Activated naive CD8-positive, alpha-beta T cell treated with anti-CD3 and anti-CD28 coated beads, Interleukin-2, amount 50 U/mL, for 24 hours (primary cell): ENCODE results near the gene IGFL1.
"Not testable (repeated sequence)": the region's sequence is repeated elsewhere in the genome, so short reads cannot be mapped to it uniquely, and the experiment has no call there.

Source experiments
- ATAC-seq: fragments of 150-1000 bp; cut with Tn5 transposase; one replicate; pipeline ENCODE4 v1.10.0; 2021
- DNase-seq: peaks from one replicate; pipeline ENCODE4 v3.0.0; 2021
- H3K27ac Mint-ChIP-seq: one replicate; pipeline ENCODE4 v1.8.0; 2021; ENCODE audit warnings: mild to moderate bottlenecking, mixed read lengths
- H3K27me3 Mint-ChIP-seq: one replicate; pipeline ENCODE4 v1.8.0; 2021; ENCODE audit warnings: mixed read lengths
- H3K36me3 Mint-ChIP-seq: one replicate; pipeline ENCODE4 v1.8.0; 2021; ENCODE audit warnings: low read depth, mixed read lengths
- H3K4me1 Mint-ChIP-seq: one replicate; pipeline ENCODE4 v1.8.0; 2021; ENCODE audit warnings: mixed read lengths
- H3K4me3 Mint-ChIP-seq: one replicate; pipeline ENCODE4 v1.8.0; 2021; ENCODE audit warnings: mild to moderate bottlenecking, moderate library complexity, mixed read lengths
- H3K9me3 Mint-ChIP-seq: one replicate; pipeline ENCODE4 v1.8.0; 2021; ENCODE audit warnings: mixed read lengths

The IGFL1 gene

DNA sequence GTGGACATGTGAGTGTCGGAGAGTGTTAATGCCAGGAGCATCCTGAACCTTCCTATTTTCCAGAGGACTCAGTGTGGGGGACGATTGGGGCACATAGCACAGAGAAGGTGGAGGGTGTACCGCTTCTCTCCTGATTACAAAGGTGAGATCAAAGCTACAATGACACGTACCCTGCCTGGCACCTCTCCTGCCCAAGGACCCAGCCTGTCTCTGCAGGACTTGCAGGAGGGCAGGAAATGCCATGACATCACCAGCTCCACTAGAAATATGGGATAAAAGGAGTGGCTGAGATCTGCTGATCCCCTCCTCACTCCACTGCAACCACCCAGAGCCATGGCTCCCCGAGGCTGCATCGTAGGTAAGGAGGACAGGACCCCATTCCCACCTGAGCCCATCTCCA is at the start of gene IGFL1:
Gene IGFL1, plus strand, starts transcription at position 301 of the 400 bp plus-strand sequence. Its CDS starts 33 bp downstream, at position 334.
- Mint-ChIP-seq H3K27me3 (peaks cover 45% of the 10 kb centered on the region), H3K4me3 (no peak within 1 kb of the TSS), H3K9me3 (no peaks in the 10 kb centered on the region), H3K27ac (no peak within 1 kb of the TSS), H3K36me3 (no peaks in the 10 kb centered on the region), H3K4me1 (peaks cover 5% of the 10 kb centered on the region)
- ATAC-seq = no peak
- DNase-seq = no peak

DNA sequence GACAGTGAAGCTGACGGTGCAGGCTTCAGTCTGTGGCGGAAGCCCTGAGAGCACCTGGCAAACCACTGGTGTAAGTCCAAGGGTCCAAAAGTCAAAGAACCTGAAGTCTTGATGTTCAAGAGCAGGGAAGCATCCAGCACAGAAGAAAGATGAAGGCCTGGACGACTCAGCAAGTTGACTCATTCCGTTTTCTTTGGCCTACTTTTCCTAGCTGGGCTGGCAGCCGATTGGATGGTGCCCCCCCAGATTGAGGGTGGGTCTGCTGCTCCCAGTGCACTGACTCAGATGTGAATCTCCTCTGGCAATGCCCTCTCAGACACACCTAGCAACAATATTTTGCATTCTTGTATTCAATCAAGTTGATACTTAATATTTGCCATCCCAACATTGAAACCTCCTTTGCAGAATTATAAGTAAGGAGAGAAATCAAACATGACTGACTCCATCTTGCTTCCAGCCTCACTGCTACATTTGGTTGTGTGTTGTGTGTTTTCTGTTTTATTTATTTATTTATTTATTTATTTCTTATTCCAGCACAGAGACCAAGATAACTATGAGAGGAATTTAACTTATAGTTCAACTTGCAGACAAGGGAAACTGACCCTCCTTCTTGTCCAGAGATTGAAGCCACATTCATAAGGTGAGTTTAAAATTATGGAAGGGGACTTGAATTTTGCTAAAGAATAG is 48.7 kb upstream of the IGFL1 start:
- H3K27ac Mint-ChIP-seq = no peak overlapping the region
- H3K36me3 Mint-ChIP-seq = no peaks in the 10 kb centered on the region
- H3K9me3 Mint-ChIP-seq = no peaks in the 10 kb centered on the region
- peaks cover 35% of the 10 kb centered on the region for H3K4me1 Mint-ChIP-seq
- ATAC-seq (no peak), DNase-seq (no peak)
- H3K4me3 Mint-ChIP-seq = no peak overlapping the region
- H3K27me3 Mint-ChIP-seq = peaks cover 44% of the 10 kb centered on the region

DNA sequence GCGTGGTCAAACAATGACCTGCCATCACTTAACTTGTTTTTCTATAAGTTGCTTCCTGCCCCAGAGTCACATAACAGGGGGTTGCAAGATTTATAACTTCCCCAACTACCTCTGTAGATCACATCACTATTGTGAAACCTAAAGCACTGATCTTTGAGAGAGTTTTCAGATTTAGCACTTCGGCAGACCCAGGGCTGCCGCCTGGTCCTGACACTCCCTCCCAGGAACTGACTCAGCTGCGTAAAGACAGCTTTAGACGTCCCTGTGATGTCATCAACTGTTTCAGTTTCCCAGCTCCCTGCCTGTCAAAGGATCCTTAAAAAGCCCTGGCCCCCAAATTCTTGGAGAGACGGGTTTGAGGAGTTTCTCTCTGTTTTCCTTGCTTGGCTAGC is 48.2 kb upstream of the IGFL1 start:
- DNase-seq (peak; percentile 16), ATAC-seq (peak; percentile 77)
- Mint-ChIP-seq H3K4me3 (no peak overlapping the region), H3K27me3 (peaks cover 44% of the 10 kb centered on the region), H3K4me1 (peaks cover 37% of the 10 kb centered on the region), H3K36me3 (no peaks in the 10 kb centered on the region), H3K27ac (no peak overlapping the region), H3K9me3 (no peaks in the 10 kb centered on the region)

DNA sequence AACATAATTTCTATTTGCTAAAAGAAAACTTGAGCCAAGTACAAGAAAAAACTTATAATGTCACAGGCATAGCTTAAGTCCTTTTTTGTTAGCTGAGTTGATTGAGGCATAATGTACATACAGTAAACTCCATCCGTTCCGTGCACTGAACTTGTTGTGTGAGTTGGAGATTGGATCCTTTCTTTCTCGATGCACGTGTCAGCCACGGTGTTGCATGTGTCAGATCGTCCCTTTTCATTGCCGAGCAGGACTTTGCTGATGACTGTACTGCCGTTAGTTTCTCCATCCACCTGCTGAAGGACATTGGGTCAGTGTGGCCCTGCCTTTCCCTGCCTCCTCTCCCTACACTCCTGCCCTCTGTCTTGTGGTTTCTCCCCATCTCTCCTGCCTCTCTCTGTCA is 47.1 kb upstream of the IGFL1 start:
- no peak overlapping the region for H3K4me3 Mint-ChIP-seq
- peaks cover 40% of the 10 kb centered on the region for H3K4me1 Mint-ChIP-seq
- H3K9me3 Mint-ChIP-seq = no peaks in the 10 kb centered on the region
- peaks cover 41% of the 10 kb centered on the region for H3K27me3 Mint-ChIP-seq
- DNase-seq (no peak), ATAC-seq (no peak)
- H3K36me3 Mint-ChIP-seq = no peaks in the 10 kb centered on the region
- H3K27ac Mint-ChIP-seq = no peak overlapping the region

DNA sequence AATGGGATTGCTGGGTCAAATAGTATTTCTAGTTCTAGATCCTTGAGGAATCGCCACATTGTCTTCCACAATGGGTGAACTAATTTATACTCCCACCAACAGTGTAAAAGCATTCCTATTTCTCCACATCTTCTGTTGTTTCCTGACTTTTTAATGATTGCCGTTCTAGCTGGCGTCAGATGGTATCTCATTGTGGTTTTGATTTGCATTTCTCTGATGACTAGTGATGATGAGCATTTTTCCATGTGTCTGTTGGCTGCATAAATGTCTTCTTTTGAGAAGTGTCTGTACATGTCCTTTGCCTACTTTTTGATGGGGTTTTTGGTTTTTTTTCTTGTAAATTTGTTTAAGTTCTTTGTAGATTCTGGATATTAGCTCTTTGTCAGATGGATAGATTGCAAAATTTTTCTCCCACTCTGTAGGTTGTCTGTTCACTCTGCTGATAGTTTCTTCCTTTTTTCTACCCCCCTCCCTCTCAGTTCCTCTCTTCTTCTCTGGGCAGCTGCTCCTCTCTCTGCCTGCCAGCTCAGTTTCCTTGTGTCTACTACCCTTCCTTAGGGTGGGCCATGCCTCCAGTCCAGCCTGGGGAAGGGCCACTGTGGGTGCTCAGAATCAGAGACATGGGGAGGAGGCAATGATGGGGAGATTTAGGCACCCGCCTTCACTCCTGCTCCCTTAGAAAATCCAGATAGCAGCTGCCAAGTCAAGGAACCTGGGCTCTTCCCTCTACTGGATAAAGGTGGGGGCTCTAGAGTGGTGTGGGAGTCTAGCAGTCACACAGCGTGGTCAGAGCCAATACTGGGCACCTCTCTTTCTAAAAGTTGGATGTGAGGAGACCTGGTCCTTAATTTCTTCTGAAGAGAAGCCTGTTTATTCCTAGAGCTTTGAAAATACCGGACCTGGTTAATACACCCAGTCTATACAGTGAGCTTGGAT is 44.5 kb upstream of the IGFL1 start:
- not testable (repeated sequence) for H3K36me3 Mint-ChIP-seq, H3K9me3 Mint-ChIP-seq, H3K4me3 Mint-ChIP-seq
- H3K4me1 Mint-ChIP-seq = peaks cover 40% of the 10 kb centered on the region
- ATAC-seq (peak; percentile 55), DNase-seq (peak; percentile 11)
- peaks cover 50% of the 10 kb centered on the region for H3K27me3 Mint-ChIP-seq
- H3K27ac Mint-ChIP-seq = peak overlapping the region; percentile 67

DNA sequence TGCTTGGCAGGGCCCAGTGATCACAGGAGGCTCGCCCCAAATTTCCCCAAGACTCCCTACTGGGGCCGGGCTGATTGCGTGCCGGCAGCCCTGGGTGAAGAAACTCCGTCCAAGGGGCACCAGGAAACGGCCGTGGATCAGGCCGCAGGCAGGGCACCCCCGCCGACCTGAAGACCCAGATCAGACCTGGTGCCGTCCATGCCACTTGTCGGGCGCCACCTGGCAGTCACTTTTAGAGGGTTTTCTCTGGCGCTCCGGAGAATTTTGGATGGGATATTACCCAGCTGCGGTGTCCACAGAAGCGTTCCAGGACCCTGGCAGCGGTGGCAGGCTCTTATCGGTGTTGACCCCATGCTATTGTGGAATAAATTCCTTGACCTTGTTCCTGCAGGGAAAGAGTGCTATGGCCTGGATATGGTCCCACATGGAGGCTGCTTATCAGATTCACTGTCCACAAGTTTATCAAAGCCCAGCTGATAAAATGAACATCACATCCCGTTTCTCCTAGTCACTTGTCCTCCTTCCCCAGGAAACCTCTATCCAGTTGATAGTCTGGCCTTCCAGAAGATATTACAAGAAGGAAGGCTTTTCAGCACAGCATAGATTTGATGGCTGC is 43.3 kb upstream of the IGFL1 start:
- H3K27me3 Mint-ChIP-seq = peaks cover 60% of the 10 kb centered on the region

DNA sequence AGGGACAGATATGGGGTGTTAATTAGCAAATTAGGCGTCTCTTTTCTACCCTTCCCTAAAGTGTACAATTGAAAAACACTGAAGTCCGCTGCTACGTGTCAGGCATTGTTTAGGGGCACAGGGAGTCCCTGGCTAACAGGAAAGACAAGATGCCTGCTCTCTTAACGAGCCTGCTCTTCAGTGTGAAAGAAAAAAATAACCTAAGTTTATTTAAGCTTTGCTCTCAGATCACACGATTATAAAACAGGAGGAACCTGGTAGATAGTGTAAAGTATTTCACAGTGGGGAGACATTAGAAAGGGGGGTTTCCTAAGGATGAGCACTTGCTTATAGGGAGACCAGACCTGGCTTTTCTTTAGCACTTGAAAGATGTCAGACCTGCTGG is 42.8 kb upstream of the IGFL1 start:
- Mint-ChIP-seq H3K9me3 (no peaks in the 10 kb centered on the region), H3K4me1 (peaks cover 30% of the 10 kb centered on the region), H3K4me3 (no peak overlapping the region), H3K36me3 (no peaks in the 10 kb centered on the region), H3K27me3 (peaks cover 63% of the 10 kb centered on the region), H3K27ac (no peak overlapping the region)
- DNase-seq (no peak), ATAC-seq (no peak)

More for the DNA sequence above, 43.3 kb upstream of the IGFL1 start:
- Mint-ChIP-seq H3K4me3 (no peak overlapping the region), H3K4me1 (peaks cover 35% of the 10 kb centered on the region), H3K27ac (no peak overlapping the region), H3K36me3 (no peaks in the 10 kb centered on the region), H3K9me3 (no peaks in the 10 kb centered on the region)
- DNase-seq (no peak), ATAC-seq (no peak)

DNA sequence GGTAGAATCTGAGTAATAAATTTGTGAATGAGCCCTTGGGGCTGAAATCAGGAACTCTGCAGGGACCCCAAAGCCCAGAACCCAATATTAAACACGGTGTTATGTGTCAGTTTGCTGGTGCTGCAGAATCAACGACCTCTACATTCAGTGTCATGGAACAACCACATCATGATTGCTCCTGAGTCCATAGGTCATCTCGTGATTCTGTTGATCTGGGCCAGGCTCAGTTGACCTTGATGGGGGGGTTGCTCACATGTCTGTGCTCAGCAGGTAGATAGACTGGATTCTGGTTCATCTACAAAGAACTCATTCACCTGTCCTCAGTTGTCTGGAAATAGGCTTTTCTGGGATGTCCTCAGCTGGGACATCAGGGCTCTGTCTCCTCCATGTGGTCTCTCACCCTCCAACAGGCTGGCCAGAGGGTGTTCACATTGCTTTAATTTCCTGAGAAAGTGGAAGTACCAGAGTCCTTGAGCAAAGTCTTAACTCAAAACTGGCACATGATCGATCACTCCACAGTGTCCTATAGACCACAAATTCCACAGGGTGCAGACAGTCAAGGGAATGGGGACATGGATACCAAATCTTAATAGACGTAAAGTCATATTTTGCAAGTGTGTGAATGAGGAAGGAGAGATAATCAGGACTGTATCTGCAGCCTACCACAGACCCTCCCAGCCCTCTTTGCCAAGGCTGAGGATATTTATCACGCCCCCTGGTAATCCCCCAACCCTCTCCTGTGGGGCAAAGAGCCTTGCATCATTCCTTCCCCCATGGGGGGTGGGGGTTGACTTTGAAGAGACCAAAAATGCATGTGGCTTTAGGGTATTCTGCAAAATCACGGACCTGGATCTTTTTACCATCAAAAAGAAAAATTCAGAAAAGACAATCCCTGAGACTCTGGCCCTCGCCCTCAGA is 39.3 kb upstream of the IGFL1 start:
- DNase-seq (no peak), ATAC-seq (no peak)
- Mint-ChIP-seq H3K4me1 (peaks cover 10% of the 10 kb centered on the region), H3K9me3 (no peaks in the 10 kb centered on the region), H3K27ac (no peak overlapping the region), H3K27me3 (peaks cover 64% of the 10 kb centered on the region), H3K36me3 (no peaks in the 10 kb centered on the region), H3K4me3 (no peak overlapping the region)

DNA sequence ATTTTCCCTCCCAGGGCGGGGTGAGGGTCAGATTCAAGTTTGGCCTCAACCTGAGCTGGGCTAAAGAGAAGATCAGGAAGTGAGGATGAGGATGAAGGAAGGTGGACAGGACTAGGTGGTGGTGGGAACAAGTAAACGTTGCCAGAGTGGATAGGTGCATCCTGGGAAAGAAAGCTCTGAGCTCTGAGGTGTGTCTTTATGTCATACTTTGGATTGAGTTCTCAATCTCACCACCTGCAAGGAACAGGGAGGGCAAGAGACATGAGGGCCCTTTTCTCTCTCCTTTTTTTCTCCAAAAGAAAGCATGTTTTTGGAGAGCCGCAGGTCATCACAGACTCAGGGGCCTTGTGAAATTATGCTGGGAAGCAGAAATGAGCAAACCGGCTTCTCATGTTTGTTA is 38.2 kb upstream of the IGFL1 start:
- DNase-seq (no peak), ATAC-seq (no peak)
- H3K4me1 Mint-ChIP-seq = peaks cover 3% of the 10 kb centered on the region
- H3K9me3 Mint-ChIP-seq = no peaks in the 10 kb centered on the region
- no peak overlapping the region for H3K4me3 Mint-ChIP-seq
- H3K27ac Mint-ChIP-seq = no peak overlapping the region
- H3K27me3 Mint-ChIP-seq = peaks cover 63% of the 10 kb centered on the region
- H3K36me3 Mint-ChIP-seq = no peaks in the 10 kb centered on the region

DNA sequence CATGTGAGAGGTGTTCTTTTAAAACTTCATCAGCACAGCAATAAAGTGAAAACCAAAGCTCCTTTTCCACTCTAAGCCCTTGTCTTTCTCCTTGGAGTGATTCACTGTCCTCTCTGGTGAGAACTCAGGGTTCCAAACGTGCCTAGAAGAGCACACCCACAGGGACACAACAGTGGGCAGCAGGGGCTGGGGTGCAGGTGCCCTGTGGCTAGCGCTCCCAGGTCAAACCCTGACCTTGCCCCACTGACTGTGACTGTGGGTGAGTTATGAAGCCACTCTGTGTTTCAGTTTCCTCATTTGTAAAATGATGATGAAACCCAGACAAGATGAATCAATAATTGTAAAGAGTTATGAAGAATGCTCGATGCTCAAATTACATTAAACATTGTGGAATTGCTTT is 37.6 kb upstream of the IGFL1 start:
- ATAC-seq (no peak), DNase-seq (no peak)
- no peaks in the 10 kb centered on the region for H3K9me3 Mint-ChIP-seq
- H3K4me3 Mint-ChIP-seq = no peak overlapping the region
- H3K36me3 Mint-ChIP-seq = no peaks in the 10 kb centered on the region
- no peak overlapping the region for H3K27ac Mint-ChIP-seq
- no peaks in the 10 kb centered on the region for H3K4me1 Mint-ChIP-seq
- peaks cover 64% of the 10 kb centered on the region for H3K27me3 Mint-ChIP-seq

DNA sequence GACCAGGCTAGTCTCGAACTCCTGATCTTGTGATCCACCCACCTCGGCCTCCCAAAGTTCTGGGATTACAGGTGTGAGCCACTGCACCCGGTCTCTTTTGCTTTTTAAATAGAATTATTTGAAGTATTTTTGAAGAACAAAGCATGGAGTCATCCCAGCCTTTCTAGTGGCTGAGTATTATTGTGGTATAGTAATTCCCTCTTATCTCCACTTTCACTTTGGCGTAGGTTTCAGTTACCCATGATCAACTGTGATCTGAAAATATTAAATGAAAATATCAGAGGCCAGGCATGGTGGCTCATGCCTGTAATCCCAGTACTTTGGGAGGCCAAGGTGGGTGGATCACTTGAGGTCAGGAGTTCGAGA is 36.9 kb upstream of the IGFL1 start:
- H3K27me3 Mint-ChIP-seq = peaks cover 69% of the 10 kb centered on the region
- DNase-seq, H3K27ac Mint-ChIP-seq, H3K9me3 Mint-ChIP-seq, ATAC-seq, H3K4me1 Mint-ChIP-seq, H3K36me3 Mint-ChIP-seq, H3K4me3 Mint-ChIP-seq: not testable (repeated sequence)

DNA sequence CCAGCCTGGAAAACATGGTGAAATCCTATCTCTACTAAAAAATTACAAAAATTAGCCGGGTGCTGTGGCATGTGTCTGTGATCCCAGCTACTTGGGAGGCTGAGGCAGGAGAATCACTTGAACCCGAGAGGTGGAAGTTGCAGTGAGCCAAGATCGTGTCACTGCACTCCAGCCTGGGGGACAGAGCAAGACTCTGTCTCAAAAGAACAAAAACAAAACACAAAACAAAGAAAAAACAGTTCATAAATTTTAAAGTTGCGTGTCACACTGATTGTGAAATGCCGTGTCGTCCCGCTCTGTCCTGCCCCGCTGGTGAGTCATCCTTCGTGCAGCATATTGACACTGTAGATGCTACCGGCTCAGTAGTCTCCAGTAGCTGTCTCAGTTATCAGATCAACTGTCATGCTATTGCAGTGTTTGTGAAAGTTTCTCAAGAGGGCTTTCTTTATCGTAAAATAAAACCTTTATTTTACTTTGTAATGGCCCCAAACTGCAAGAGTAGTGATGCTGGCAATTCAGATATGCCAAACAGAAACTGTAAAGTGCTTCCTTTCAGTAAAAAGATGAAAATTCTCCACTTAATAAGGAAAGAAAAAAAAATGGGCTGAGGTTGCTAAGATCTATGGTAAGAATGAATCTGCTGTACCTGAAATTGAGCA is 36.4 kb upstream of the IGFL1 start:
- Mint-ChIP-seq H3K4me3 (no peak overlapping the region), H3K9me3 (no peaks in the 10 kb centered on the region), H3K27me3 (peaks cover 66% of the 10 kb centered on the region), H3K4me1 (no peaks in the 10 kb centered on the region), H3K27ac (no peak overlapping the region), H3K36me3 (no peaks in the 10 kb centered on the region)
- DNase-seq (no peak), ATAC-seq (no peak)

DNA sequence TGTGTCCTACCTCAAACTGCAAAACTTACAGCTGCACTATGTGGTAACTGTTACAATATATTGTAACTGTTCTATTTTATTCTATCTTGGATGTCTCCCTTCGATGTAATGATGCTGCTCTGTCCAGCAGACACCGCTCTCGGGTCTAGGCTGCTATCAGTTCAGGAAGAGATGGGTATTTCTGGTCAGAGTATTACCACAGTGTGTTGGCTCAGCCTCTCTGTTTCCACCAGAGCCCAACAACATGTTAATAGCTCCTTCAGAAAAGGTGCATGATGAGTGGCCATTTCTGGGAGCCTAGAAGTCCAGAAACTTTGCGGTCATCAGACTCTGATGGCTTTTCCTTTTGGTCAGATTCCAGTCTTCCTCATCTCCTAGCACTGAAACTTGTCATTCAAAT is 35.9 kb upstream of the IGFL1 start:
- Mint-ChIP-seq H3K27ac (no peak overlapping the region), H3K27me3 (peaks cover 66% of the 10 kb centered on the region), H3K36me3 (no peaks in the 10 kb centered on the region), H3K4me1 (no peaks in the 10 kb centered on the region), H3K9me3 (no peaks in the 10 kb centered on the region), H3K4me3 (no peak overlapping the region)
- ATAC-seq = no peak
- no peak for DNase-seq

DNA sequence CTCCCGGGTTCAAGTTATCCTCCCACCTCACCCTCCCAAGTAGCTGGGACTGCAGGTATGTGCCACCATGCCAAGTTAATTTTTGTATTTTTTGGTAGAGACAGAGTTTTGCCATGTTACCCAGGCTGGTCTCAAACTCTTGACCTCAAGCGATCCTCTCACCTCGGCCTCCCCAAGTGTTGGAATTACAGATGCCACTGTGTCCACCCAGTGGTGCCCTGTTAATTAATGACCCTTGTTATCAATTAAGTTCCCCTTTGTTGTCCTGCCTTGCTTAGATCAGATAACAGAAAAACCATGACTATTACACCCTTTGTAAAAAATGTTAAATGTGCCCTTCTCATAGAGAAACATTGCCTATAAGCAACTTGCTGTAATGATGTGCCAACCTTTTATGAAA is 34.4 kb upstream of the IGFL1 start:
- Mint-ChIP-seq H3K27me3 (peaks cover 56% of the 10 kb centered on the region), H3K36me3 (no peaks in the 10 kb centered on the region), H3K27ac (no peak overlapping the region), H3K9me3 (no peaks in the 10 kb centered on the region), H3K4me1 (no peaks in the 10 kb centered on the region), H3K4me3 (no peak overlapping the region)
- ATAC-seq = no peak
- no peak for DNase-seq
